Sciatic nerve (tissue), 2 donors: ENCODE measurements around the gene SUGCT. TPM values are rescaled to one million over a fixed set of nuclear protein-coding genes. Genes with fewer than 3 reads are reported as not detected.

Experiments used
- ATAC-seq: fragments of 200-7000 bp; cut with Tn5 transposase; one replicate; pipeline ENCODE4 v1.9.1; 2020; ENCODE audit warnings: mild to moderate bottlenecking, moderate library complexity
- DNase-seq: peaks from one replicate; pipeline ENCODE4 v3.0.0-alpha.2; 2020; ENCODE audit warnings: low spot score
- intact Hi-C: fragments of 100-400 bp; cut with DNase I; formaldehyde crosslinking; loops from one replicate; pipeline ENCODE4 v1.14.2; 2022
- total RNA-seq: library from RNA; stranded (reverse); fragmentation: NEBNext Ultra II Directional; extraction: Animal tissue kit (Norgen Biotek cat#: 25700); gene quantifications from one replicate; pipeline ENCODE4 v1.2.1, GENCODE V29; 2021
- donor health status: DM: no; HTN: no; CAD: no.
- donor health status: DM: no; HTN: no; CAD: no.

SUGCT gene
- total RNA-seq, 1 donor from 2014 or later: 7.2 TPM

DNA sequence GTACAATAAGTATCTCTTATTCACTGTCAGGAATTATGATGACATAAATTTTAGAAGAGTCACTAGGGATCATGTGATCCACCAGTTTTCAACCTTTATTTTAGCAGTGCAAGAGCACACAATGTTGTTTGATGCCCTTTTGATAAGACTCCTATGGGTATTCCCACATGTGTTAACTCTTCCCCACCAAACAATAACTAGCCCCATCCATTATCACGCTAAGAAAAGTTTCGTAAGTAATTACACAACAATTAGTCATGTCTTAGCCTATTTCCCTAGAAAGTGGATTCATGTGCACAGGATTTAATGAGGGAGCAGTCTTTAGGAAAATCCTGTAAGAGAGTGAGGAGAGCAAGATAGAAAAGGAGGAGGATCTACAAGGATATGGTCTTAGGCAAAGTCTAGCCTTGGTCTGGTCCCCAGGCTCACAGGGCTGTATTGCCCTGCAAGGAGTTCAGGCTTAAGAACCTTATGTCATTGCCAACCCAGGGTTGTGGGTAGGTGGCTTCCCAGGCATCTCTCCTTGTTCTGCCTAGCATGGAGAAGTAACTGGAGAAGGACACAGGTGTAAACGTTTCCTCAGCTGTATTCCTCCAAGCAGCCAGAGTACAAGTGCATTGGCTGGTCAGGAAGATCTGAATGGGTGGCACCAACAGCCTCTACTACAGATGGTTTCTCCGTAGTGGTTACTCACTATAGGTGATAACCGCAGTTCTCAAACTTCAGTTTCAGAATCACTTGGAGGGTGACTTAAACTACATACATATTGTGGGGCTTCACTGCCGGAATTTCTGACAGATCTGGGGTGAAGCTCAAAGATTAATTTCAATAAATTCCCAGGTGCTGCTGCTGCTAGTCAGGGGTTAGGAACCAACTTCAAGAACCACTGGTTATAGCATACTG lies 574.5 kb downstream of the SUGCT start:
- DNase-seq: no peak
- ATAC-seq: no peak
- intact Hi-C loops: no loop called here

DNA sequence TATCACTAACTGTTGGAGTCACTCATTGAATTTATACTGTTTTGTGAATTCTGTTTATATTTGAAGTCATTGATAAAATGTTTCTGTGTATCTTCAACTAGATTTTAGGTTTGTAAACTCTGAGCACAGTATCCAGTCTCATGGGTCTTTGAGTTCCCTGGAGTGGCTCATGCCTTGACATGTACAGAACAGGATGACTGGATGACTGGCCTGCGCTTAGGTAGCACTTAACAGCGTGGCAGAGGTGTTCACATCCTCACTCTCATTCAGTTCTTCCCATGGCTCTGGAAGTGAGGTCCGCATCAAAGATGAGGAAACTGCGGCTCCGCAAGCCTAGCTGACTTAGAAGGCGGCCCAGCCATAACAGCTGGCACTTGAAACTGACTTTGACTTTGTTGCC lies 576.9 kb downstream of the SUGCT start:
- no peak for DNase-seq
- intact Hi-C loops: no loop called here
- ATAC-seq: no peak

DNA sequence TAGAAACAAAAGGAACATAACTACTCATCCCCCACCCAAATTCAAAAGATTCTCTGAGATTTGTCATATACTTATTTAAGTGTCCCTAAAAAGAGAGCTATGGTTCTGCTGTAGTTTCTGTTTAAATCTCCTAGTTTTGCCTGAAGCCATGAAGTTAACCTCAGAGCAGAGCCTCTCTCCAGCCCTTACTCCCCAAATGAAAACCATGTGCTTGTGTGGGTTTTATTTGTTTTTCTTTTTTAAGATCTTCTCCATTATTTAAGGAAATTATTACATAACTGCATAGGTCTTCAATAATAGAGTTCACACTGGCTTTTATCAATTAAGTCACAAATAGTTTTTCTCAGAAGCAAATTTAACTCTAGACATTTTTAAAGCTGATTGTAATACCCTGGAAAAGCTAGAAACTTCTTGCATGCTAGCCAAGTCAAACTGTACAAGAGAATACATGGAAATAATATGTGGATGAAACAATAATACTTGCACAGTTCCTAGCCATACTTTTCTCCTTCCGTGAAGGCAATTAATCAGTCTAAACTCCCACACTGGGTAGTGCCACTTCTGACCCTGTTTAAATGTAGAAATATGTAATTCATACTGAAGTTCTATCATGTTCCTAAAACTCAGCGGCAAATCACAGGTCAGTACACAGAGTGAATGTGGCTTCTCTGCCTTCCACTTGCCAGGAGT lies 579.7 kb downstream of the SUGCT start:
- DNase-seq (no peak), ATAC-seq (peak; percentile 28)
- intact Hi-C loops: no loop called here

DNA sequence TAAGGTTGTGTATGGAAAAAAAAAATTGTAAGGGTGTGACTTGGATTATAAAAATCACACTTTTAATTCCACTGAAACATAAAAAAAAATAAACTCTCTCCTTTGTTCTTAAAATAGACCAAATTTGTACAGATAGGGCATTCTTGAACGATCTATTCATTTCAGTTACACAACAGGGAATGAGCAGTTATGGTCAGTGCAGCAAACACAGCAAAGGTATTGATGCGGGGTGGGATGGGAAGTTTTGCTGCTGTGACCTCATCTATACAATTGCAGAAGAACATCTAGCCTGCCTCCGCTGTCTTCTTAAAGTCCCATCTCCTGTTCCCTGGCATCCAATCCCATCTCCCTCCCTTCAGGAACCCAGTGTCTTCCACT lies 580.2 kb downstream of the SUGCT start:
- intact Hi-C loops: no loop called here
- DNase-seq: no peak
- ATAC-seq: peak; percentile 5

DNA sequence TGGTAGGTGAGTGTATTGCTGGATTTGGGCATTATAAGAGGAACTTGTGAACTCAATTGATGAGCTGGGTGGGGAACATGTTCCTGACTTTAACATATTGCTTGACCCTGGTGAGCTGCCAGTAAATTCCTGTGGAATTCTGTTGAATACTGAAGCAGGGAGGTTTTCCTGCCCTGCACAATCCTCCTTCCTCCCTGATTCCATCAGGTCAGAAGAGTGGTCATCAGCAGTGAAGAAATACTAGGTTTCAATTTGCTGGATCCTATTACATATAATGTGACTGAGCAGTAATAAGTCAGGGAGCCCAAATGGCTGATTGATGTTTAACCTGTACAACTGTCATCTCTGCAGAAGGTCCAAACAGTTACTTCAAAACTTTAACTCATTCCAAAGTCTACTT lies 581.2 kb downstream of the SUGCT start:
- peak; percentile 40 for ATAC-seq
- intact Hi-C loops: no loop called here
- no peak for DNase-seq

DNA sequence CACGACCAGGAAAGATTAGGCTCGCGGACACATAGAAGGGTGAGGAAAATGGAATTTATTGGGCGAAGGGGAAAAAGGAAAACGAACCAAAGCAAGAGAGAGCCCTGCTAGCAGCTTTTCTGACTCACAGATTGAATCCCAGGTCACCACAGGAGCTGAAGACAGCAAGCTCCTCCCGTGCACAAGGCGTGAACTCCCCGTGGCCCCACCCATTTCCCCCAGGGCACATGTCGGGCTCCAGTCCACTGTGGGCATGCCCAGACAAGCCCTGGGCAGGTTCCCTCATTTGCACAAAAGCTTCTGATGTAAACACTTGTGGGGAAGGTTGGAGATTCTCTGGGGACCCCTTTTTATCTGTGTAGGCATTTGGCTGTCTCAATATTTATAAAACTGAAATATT lies 582.4 kb downstream of the SUGCT start:
- peak; percentile 90 for ATAC-seq
- intact Hi-C loops: no loop called here
- DNase-seq: peak; percentile 77

DNA sequence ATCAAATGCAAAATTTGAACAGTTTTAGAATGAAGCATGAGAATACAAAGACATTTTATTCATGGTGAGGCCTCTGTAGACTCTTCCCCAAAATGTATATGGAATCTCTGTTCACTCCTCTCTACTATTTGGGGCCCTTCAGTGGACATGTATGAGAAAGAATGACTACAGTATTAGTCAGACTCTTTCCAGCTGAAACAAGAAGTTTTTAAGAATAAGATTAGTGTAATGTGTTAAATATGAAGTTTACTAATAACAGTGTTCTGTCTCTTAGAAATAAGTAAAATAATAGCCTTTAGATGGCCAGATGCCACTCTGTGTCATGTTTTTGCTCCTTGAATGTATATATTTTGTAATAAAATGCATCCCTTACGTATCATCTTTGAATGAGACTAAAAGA lies 585.6 kb downstream of the SUGCT start:
- no peak for DNase-seq
- no peak for ATAC-seq
- intact Hi-C loops: no loop called here

DNA sequence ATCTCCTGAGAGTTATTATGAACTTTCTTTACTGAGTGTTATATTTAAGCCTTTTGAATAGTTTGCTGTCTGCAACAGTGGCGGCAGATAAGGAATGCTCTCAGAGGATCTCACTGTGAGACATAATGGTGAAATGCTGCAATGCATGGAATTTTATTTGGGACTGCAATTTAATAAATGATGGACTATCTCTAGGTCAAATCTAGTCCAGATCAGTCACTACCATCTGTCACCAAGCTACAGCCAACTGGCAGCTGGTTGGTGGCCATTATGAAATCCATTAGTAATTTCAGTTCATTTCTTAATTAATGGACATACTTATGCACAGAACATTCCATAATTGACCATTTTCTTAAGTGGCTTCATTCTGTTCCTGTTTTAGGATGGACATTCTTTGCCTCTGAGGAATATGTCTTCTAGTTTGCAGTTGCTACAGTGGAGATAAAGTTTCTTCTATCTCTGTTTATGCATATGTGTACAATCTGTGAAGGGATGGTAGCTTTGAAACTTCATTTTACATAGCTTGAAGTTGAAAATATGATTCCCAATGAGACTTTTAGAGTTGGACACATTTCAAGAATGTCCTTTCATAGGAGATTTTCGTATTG lies 586.6 kb downstream of the SUGCT start:
- intact Hi-C loops: no loop called here
- DNase-seq (no peak), ATAC-seq (no peak)

DNA sequence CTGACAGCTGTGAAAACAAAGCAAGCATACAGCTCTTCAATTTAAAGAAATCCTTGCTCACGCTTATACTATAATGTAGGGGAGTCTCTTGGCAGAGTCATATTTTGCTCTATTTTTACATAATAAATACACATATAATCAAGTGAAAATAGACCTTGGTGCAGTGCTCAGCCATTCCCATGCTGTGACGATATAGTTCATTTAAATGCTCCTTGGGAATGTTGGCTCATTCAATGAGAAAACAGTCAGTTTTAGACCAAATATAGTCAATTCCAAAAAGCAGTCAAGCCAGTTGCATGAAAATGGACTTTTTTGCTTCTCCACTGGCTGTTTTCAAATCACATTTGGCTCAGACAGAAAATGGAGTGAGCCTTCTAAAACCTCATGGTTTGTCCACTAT lies 587.4 kb downstream of the SUGCT start:
- intact Hi-C loops: no loop called here
- no peak for ATAC-seq
- DNase-seq: no peak

DNA sequence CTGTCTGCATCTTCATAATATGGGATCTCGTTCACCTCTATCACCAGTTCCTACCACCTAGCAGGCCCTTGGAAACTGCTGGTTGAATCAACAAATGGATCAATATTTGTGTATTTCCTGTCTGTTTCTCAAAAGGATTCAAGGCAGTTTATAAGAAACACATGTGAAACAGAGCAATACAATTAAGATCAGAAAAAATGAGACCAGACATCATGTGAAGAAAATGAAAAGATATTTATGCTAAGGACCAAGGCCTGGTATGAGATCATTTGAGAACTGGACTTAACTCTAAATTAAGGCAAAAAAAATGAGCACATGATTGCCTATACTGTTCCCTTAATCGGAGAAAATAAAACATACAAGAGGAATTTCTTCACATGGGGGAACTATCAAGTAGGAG lies 589.0 kb downstream of the SUGCT start:
- no peak for ATAC-seq
- DNase-seq: no peak
- intact Hi-C loops: no loop called here

DNA sequence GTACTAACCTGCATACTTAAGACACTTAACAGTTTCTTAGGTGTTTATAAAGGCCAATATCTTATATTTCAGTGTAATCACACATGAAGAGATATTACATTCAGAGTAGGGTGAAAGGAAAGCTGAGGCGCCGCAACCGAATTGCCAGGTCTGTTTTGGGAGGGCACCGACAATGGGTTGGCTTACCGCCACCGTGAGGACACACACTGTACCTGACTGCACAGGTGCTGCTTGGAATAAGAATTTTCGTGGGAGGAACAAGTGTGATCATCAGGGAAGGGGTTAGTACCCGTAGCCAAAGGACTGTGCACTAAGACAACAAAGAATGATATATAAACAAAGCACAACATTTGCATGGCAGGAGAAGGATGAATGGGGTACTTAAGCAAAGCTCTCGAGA lies 591.8 kb downstream of the SUGCT start:
- no peak for ATAC-seq
- intact Hi-C loops: no loop called here
- no peak for DNase-seq

DNA sequence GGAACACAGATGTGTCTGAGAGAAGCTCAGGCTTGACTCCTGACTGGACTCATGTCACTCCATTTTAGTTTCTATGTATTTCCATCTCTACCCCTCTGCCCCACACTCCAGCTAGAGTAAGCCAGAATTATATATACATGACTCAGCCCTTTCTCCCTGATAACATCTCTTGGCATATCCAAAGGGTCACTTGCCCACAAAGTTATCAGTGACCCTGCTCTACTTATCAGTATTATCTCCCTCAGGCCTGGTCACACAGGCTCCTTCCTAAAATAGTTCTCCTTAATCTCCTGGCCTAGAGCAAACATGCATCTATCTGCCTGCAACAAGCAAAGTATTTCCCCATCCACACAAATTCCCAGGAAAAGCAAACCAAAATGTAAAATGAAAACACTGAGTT lies 598.3 kb downstream of the SUGCT start:
- no peak for DNase-seq
- intact Hi-C loops: no loop called here
- no peak for ATAC-seq

DNA sequence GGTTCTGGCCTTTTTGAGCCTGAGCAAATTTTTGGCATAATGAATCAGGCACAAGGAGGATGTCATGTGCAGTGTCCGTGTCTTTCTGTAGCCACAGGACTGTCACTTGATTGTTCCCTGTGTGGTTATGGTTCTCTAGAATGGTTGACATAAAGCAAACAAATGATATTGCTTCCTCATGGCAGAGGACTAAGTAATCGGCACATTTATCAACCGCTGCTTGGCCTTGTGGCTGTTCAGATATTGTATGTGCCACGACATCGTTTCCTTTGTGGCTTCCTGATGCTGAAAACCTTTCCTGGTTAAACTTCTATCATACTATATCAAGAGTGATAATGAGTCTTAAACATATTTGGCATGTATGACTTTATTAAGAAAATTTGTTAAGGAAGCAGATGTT lies 598.8 kb downstream of the SUGCT start:
- ATAC-seq: no peak
- intact Hi-C loops: no loop called here
- no peak for DNase-seq

DNA sequence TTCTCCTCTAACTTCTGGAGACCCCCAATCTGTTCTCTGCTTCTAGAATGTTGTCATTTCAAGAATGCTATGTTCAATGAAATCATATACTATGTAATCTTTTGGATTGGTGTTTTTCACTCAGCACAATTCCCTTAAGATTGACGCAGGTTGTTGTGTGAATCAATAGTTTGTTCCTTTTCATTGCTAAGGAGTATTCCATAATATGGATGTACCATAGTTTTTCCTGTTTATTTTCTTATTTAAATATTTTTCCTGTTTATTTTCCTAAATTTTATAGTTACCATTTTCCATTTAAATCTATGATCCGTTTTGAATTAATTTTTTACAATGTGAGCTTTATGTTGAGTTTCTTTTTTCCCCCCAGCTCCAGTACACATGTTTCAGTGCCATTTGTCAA lies 604.5 kb downstream of the SUGCT start:
- DNase-seq (no peak), ATAC-seq (no peak)
- intact Hi-C loops: no loop called here

DNA sequence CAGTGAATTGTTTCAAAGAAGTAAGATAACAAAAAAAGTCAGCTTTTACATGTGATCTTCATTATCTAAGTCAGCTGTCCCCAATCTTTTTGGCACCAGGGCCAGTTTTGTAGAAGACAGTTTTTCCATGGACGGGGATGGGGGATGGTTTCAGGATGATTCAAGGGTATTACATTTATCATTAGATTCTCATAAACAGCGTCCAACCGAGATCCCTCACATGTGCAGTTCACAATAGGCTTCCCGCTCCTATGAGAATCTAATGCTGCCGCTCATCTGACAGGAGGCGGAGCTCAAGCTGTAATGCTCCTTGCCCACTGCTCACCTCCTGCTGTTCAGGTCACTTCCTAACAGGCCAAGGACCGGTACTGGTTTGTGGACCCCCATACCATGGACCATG lies 607.5 kb downstream of the SUGCT start:
- no peak for DNase-seq
- no peak for ATAC-seq
- intact Hi-C loops: no loop called here

DNA sequence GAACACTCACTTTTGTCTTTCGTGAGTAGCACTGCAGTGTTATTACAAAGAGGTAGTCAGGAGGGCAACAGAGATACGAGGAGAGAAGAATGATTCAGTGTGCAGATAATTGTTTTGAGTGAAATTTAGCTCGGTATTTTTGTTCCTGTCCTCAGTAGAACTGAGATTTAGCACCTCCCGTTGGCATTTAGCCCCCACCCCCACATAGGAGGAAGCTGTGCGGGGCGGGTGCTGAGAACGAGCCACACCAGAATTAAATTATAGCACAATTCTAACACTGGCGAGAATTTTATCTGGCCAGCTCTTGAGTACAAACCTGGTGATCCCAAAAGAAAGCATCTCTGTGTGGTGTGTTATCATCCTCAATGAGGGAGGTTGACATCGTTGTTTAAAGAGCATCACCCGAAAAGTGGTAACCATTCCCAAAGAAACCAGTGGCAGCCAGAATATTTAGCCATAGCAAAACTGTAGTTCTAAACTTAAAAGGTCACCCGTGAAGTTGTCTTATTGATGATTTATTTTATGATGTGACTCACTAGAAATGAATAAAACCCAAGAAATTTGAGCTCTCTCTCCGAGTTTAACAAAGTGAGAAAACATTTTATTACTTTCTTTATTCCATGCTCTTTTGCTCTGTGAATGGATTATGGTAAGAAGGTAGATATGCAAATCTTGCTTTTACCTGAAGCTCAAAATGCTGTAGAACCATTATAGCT lies 612.2 kb downstream of the SUGCT start:
- no peak for ATAC-seq
- intact Hi-C loops: no loop called here
- DNase-seq: no peak

DNA sequence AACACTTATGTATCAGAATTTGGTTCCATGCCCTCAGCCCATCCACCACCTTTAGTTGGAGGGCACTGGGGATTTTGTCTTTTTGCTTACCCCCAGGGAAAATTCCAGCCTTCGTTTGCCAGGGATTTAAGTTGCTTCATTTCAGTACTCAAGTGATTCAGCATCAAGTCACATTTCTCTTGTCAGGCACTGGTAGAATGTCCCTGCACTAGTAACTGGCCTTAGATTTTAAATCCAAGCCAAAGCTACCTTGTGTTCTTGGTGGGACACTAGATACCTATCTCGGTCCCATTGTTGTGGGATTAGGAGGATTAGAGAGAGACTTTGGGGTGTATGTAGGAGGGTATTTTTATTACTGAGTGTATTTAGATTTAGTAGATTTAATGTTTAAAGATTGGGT lies 613.1 kb downstream of the SUGCT start:
- no peak for ATAC-seq
- intact Hi-C loops: no loop called here
- DNase-seq: no peak

DNA sequence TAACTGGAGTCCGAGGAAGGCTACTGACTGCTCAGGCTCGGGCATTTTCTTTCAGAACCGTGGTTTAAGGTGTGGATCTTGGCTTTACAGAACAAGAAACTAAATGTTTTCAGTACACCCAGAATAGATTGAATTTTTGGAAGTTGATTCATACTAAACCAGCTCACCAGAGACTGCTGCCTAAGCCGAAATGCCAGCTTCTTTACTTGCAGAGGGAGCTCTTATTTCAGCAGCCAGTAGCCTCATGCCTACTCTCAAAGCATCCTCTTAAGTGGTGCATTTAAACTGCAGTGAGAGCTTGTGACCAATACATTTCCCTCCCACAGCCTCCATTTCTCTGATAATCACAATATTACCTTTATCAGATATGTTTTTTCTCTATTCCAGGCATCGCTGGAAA lies 615.1 kb downstream of the SUGCT start:
- ATAC-seq: no peak
- no peak for DNase-seq
- intact Hi-C loops: no loop called here

DNA sequence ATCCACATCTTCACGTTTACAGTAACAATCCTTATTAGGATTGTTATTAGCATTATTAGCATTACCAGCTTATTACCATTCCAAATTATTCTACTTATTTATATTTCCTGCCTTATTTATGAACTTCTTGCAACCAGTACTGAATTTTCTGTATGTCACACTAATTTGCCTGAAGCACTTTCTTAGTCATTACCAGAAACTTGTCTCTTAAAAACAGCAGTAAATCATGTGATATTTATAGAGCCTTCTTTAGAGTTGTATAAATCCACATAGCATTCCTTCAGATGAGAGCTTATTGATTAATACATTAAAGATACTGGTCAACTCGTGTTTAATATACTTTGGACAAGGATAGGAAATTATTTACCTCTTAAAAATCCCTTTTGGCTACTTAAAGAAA lies 618.6 kb downstream of the SUGCT start:
- intact Hi-C loops: no loop called here
- no peak for DNase-seq

DNA sequence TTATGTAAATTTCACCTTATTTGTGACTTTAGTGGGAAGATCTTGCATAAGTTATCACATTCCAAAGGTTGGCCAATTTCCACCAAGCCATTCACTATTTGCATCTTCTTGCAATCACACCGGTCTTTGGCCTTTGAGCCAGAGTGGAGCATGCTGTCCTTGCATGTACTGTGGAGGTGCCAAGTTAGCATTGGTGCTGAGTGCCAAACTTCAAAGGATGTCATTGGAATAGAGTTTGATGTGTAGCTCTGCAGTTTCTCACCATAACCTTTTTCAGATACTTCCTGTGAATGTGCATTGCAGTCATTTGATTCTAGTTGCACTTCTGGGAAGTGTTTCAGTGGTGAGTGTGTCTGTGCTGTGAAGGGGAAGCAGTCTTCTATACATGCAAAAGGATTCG lies 620.6 kb downstream of the SUGCT start:
- ATAC-seq (no peak), DNase-seq (no peak)
- intact Hi-C loops: no loop called here

More for the DNA sequence above, 618.6 kb downstream of the SUGCT start:
- ATAC-seq: no peak
